Activated T-cell treated with anti-CD3 and anti-CD28 coated beads, Interleukin-2, amount 50 U/mL, for 48 hours (primary cell): ENCODE data around the gene MUS81.
"Not testable (repeated sequence)": the region's sequence is repeated elsewhere in the genome, so short reads cannot be mapped to it uniquely, and the experiment has no call there.

Experiments
- DNase-seq, 2 experiments: peaks; one replicate each; pipeline ENCODE4 v3.0.0-alpha.2; 2020

Gene MUS81

GRCh38 chr11:65848693-65849092 is 11.5 kb upstream of the MUS81 start:
- DNase-seq: not testable (repeated sequence)

DNA sequence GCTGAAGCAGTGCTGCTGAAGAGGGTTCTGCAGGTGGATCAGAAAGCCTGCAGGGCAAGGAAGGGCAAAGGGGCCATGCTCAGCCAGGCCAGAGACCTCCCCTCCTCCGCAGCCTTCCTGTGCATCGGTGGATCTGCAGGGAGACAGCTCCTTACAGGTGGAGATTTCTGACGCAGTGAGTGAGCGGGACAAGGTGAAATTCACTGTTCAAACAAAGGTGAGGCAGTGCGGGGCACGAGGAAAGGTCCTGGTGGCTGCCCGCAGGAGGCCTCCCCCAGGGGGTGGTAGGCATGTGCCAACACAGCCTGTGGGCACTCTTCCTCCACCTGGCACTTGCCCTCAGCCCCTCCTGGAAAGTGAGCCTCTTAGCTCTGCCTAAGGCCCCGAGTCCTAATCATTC is 10.9 kb upstream of the MUS81 start:
- no peak for DNase-seq

- DNase-seq: peak in 1 of 2 experiments; percentile 21
Measured at GRCh38 chr11:65849771-65850216, 10.4 kb upstream of the MUS81 start.

DNA sequence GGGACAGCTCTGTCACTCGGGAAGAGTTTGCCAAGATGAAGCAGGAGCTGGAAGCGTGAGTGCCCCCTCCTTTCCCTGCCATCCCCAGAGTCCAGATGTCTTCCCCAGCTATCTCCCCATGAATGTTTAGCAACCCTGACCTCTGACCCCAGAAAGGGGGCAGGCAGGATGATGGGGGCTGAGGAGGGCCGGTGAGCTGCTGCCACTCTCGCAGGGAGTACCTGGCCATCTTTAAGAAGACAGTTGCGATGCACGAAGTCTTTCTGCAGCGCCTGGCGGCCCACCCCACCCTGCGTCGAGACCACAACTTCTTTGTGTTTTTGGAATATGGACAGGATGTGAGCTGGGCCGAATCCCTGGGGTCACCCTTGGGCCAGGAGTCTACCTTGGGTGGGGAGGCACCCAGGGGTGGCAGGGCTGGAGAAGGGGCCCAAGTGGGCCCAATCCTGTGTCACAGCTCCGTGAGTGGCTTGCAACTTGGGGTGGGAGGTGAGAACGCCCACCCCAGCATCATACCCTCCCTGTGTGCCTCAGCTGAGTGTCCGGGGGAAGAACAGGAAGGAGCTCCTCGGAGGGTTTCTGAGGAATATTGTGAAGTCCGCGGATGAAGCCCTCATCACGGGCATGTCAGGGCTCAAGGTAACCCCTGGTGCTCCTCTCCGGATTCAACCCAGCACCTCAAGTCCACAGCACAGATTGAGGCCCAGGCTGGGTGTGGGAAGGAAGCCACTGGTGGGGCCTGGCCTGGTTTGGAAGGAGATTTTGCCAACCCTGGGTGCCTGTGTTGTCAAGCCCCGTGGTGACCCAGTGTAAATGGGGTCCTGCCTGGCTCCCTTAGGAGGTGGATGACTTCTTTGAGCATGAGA is 9.8 kb upstream of the MUS81 start:
- peak in 1 of 2 experiments; percentile 35 for DNase-seq

- peak; percentile 55 to 59 for DNase-seq
Measured at GRCh38 chr11:65851083-65851579, 9.1 kb upstream of the MUS81 start.

- peak; percentile 39 to 40 for DNase-seq
Measured at GRCh38 chr11:65851811-65852507, 8.3 kb upstream of the MUS81 start.

GRCh38 chr11:65852508-65853245 is 7.6 kb upstream of the MUS81 start:
- DNase-seq: peak; percentile 42 to 45

- peak; percentile 34 to 42 for DNase-seq
Measured at GRCh38 chr11:65853246-65853979, 6.8 kb upstream of the MUS81 start.

DNA sequence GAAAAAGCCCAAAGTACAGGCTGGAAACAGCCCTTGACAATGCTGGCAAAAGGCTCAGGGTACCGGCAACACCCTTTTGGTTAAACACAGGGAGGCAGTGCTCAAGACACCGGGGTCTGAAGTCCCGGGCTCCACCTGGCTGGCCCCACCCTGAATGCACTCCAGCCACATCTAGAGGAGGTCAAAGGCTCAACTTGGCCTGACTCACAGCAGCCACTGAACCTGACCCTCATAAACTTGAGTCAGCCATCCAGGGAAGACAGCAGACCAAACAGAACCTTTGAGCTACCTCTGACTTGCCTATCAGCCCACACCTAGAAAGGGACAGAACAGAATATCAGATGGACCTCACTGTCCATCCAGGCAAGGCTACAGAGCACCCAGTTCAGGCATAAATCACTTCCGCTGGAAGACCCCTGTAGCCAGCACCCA is 6.1 kb upstream of the MUS81 start:
- peak in 1 of 2 experiments; percentile 20 for DNase-seq

DNA sequence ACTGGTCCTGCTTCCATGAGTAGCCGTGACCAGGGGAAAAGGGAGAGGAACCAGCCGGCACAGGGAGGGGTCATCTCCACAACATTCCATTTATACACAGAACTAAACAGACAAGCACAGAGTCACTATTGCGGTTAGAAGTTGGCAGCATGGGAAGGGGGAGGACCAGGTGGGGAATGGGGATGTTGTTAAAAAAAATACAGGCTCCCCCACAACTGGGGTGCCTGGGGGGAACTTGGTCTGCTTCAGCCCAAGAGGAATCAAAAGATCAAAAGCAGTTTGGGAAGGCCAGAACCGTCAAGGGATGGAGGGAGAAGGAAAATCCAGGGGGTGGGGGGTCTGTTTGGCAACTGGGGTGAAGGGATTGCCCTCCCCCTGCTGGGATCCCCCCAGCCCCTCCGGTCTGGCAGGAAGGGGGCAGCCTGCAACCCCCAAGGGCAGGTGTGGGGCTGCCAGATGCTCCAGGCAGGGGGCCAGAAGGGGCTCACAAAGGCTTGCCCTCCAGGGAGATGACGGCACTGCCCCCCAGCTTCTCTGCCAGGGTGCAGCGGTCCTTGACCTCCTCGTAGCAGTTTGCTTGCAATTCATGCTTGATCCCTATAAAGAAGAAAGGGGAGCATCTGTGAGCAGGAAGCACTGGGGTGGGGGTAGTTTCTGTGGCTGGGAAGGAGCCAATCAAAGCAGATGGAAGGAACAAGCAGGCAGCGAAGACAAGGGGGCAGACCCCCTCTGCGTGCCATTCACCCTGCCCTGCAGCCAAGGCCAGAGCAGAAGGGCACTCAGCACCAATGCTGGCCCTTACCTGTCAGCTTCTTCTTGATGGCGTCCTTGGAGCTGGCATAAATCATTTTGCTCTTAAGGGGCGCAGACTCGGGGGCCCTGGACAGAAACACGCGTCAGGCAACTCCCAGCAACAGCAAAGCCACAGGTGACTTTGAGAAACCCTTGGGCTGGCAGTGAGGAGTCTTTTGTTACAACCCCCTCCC is 5.1 kb upstream of the MUS81 start:
- DNase-seq: peak in 1 of 2 experiments; percentile 14

DNA sequence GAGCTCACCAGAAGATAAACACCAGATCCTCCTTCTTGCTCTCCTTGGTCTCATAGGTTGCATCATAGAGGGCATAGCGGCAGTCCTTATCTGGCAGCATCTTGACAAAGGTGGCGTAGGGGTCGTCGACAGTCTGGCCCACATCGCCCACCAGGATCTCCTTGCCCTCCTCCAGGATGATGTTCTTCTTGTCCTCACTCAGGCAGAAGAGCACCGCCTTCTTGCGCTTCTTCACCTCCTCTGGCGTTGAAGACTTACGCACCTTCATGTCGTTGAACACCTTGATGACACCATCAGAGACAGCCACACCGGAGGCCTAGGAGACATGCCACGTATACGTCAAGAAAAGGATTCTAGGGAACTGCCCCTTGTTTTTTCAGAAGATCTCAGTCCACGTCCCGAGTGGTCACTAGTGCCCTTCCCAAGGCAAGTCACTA is 4.3 kb upstream of the MUS81 start:
- DNase-seq: peak in 1 of 2 experiments; percentile 16

GRCh38 chr11:65856689-65857499 is 3.3 kb upstream of the MUS81 start:
- DNase-seq: peak; percentile 87 to 90

GRCh38 chr11:65857500-65857852 is 2.8 kb upstream of the MUS81 start:
- DNase-seq: peak in 1 of 2 experiments; percentile 78

- peak; percentile 97 to 98 for DNase-seq
Measured at GRCh38 chr11:65857853-65858680, 2.2 kb upstream of the MUS81 start, which contains the start of gene CFL1. Gene CFL1 (minus strand): TSS chr11:65858180. CDS start chr11:65858099, 81 bp downstream.

DNA sequence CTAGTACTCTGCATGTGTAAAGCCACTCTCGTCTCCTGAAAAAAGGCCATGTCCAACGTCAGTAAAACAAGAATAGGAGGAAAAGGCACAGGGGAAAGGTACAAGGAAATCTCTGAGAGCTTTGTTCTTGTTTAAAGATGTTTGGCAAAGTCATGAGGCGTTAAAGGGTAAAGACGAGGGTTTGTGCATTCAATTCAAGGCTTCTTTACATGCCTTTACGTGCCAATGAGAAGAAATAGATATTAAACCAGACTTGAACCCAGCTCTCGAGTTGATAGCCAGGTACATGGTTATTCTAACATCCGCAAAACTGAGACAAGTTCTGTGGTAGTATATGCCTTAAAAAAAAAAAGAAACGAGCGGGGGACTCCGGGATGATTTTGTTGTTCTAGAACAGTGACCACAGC is 1.5 kb upstream of the MUS81 start:
- no peak for DNase-seq

GRCh38 chr11:65859095-65859811 is 980 bp upstream of the MUS81 start:
- DNase-seq: peak; percentile 98

DNA sequence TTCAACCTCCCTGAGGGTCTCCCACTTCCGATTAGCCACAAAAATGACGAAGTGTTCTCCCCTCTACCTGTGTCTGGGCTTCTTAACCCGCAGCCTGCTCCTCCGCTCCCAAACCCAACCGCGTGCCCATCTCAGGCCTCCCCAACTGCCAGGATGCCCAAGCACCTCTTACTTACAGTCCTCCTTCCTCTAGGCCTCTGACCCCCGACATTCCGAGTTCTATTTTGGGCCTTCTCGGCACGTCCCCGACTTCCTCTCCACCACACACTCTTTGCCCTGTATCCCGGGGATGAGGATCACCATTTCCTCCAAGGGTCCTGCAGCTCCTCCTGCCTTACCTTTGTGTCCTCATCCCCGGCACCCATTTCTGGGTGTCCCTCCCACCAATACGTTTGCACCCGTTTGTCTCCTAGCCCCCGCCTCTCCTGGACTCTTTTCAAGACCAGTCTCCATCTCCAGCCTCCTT is 388 bp upstream of the MUS81 start:
- no peak for DNase-seq

- no peak for DNase-seq
Measured at GRCh38 chr11:65861165-65861505, 902 bp downstream of the MUS81 start.
